Measurements from ENCODE around the gene ARHGEF7. TPM values are rescaled to one million over a fixed set of nuclear protein-coding genes. Genes with fewer than 3 reads are reported as not detected.

ARHGEF7 gene
- total RNA-seq, 1 donor from 2014 or later, result 56.2 TPM

- intact Hi-C loops (cut with micrococcal nuclease), result loop anchor here (10.0 kb wide), 2 partner anchors 56 to 146 kb away; no protein-coding TSS in a partner anchor
- peak; percentile 74 for DNase-seq
- ATAC-seq, result peak; percentile 77
Observed at GRCh38 chr13:111210544-111211469, 95.7 kb downstream of the ARHGEF7 start.

- intact Hi-C loops (cut with micrococcal nuclease), result loop anchor here (10.0 kb wide), 2 partner anchors 57 to 147 kb away; no protein-coding TSS in a partner anchor
- ATAC-seq (no peak), DNase-seq (no peak)
Observed at GRCh38 chr13:111211789-111212516, 96.8 kb downstream of the ARHGEF7 start.

DNA sequence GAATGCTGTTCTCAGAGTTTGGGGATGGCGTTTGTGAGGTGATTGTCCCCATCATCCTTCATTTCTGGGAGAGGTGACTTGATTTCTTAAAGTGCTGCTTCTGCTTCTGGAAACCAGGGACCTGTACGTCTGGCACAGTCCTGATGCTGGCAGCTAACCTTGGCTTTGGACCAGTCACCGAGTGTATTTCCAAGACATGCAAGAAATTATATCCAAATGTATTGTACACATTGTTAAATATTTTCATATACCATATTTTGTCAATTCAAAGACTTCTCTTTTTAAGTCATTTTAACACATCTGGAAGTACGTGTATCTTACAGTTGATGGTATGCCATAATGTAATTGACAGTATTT lies 97.4 kb downstream of the ARHGEF7 start:
- no peak for DNase-seq
- intact Hi-C loops (cut with micrococcal nuclease), result loop anchor here (10.0 kb wide), 2 partner anchors 58 to 148 kb away; no protein-coding TSS in a partner anchor

GRCh38 chr13:111213964-111214726 lies 99.0 kb downstream of the ARHGEF7 start:
- intact Hi-C loops (cut with micrococcal nuclease), result loop anchor here (10.0 kb wide), 2 partner anchors 59 to 149 kb away; no protein-coding TSS in a partner anchor
- no peak for DNase-seq
- no peak for ATAC-seq

More for the DNA sequence above, 97.4 kb downstream of the ARHGEF7 start:
- ATAC-seq, result no peak

- DNase-seq (peak; percentile 57), ATAC-seq (peak; percentile 45)
Observed at GRCh38 chr13:111215081-111216047, 100.3 kb downstream of the ARHGEF7 start.

DNA sequence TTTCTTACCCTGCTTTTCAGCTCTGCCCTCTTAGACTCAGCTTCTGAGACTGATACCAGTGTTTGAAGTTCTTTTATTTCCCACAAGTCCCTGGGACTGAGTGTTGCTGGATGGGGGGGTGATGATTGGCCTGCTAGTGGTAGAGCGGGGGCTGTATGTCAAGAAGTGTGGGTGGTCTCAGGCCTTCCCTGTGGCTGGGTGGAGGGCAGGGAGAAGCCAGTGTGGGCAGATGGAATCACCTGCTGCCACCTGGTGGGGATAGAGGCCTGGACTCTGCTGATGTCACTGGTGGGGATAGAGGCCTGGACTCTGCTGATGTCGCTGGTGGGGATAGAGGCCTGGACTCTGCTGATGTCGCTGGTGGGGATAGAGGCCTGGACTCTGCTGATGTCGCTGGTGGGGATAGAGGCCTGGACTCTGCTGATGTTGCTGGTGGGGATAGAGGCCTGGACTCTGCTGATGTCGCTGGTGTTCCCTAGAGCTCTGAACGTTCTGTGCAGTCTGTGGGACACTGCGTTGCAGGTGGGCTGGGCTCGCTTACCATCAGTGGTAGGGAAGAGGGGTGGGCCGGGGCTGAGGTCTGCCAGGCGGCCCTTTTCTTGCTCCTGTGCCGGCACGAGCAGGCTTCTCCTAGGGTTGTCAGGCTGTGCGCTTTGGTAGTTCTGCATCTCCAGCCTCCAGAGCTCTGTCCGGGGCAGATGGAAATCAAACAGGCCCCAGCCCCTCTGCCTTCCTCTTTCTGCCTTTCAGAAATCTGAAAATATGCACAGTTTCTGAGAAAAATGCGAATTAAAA lies 101.3 kb downstream of the ARHGEF7 start:
- intact Hi-C loops (cut with micrococcal nuclease), result loop anchor here (10.0 kb wide), 2 partner anchors 62 to 152 kb away; no protein-coding TSS in a partner anchor
- ATAC-seq, result peak; percentile 68
- peak; percentile 56 for DNase-seq

More at GRCh38 chr13:111215081-111216047, 100.3 kb downstream of the ARHGEF7 start:
- intact Hi-C loops (cut with micrococcal nuclease), result loop anchor here (10.0 kb wide), 2 partner anchors 61 to 151 kb away; no protein-coding TSS in a partner anchor

DNA sequence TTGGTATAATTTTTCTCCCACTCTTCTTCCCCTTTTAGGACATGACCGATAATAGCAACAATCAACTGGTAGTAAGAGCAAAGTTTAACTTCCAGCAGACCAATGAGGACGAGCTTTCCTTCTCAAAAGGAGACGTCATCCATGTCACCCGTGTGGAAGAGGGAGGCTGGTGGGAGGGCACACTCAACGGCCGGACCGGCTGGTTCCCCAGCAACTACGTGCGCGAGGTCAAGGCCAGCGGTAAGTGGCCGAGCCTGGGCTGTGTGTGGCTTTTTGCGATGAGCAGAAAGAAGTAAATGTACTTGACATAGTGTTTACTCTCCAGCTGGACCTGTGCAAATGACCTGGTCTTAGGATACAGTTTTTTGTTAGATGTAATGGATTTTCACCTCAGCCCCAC lies 102.5 kb downstream of the ARHGEF7 start:
- intact Hi-C loops (cut with micrococcal nuclease), result loop anchor here (10.0 kb wide), 2 partner anchors 63 to 153 kb away; no protein-coding TSS in a partner anchor
- no peak for DNase-seq
- no peak for ATAC-seq

- ATAC-seq (peak; percentile 73), DNase-seq (peak; percentile 62)
- intact Hi-C loops (cut with micrococcal nuclease), result loop anchor here (10.0 kb wide), 2 partner anchors 64 to 154 kb away; no protein-coding TSS in a partner anchor
Observed at GRCh38 chr13:111219280-111219679, 104.2 kb downstream of the ARHGEF7 start.

GRCh38 chr13:111219950-111220349 lies 104.8 kb downstream of the ARHGEF7 start:
- DNase-seq, result no peak
- peak; percentile 13 for ATAC-seq
- intact Hi-C loops (cut with micrococcal nuclease), result loop anchor here (10.0 kb wide), 2 partner anchors 65 to 155 kb away; no protein-coding TSS in a partner anchor

DNA sequence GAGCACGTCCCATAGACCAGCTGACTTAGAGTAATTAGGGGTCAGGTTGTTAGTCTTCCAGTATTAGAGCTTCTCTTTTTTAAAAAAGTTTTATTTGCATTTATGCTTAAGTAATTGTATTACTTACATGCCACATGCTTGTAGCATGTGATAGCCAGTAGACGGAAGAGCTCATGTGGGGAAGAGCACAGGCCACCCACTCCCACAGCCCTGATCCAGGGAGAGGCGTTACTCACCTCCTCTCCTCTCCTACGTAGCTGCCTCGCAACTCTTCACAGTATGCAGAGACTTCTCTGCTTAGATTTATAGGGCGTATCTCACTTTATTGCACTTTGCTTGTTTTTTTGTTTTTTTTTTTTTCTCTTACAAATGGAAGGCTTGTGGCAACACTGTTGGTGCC lies 110.1 kb downstream of the ARHGEF7 start:
- intact Hi-C loops (cut with micrococcal nuclease), result no loop called here
- DNase-seq (no peak), ATAC-seq (no peak)

- ATAC-seq (no peak), DNase-seq (no peak)
- intact Hi-C loops (cut with micrococcal nuclease), result no loop called here
Observed at GRCh38 chr13:111225810-111226546, 110.9 kb downstream of the ARHGEF7 start.

- intact Hi-C loops (cut with micrococcal nuclease), result no loop called here
- no peak for ATAC-seq
- DNase-seq, result no peak
Observed at GRCh38 chr13:111227405-111227804, 112.3 kb downstream of the ARHGEF7 start.

DNA sequence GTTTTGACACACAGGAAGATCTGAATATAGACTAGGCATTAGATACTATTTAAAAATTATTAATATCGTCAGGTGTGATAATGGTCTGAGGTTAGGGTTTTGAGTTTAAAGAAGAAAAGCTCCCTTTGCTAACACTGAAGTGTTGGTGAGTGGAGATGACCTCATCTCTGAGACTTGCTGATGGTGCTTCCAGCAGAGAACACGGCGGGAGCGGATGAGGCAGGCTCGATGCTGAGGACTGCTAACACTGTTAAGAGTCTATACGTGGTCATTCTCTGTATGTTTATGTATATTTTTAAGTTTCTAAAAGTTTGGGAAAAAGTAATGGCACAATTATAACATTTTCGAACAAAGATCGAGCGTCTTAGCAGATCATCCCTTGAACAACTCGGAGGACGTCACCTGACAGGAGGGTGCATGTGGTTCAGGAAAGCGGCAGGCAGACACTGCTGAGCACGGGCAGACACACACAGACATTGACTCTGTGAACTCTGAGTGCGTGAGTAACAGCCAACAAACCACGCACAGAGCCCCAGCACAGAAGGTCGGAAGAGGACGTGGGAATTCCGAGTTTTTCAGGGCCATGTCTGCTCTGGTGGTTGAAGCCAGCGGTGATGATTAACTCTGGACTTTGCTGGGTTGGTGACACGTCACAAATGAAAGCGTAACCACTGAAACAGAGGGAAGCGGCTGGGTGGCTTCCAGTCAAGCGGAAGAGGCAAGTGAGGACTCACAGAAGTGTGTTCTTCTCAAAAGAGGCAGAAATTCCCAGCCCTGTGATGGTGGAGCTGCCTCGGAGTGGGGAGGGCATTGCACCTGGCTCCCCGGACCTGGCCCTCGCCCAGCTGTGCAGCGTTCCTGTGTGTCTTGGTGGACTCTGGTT lies 113.4 kb downstream of the ARHGEF7 start:
- intact Hi-C loops (cut with micrococcal nuclease), result no loop called here
- no peak for DNase-seq
- ATAC-seq, result no peak

DNA sequence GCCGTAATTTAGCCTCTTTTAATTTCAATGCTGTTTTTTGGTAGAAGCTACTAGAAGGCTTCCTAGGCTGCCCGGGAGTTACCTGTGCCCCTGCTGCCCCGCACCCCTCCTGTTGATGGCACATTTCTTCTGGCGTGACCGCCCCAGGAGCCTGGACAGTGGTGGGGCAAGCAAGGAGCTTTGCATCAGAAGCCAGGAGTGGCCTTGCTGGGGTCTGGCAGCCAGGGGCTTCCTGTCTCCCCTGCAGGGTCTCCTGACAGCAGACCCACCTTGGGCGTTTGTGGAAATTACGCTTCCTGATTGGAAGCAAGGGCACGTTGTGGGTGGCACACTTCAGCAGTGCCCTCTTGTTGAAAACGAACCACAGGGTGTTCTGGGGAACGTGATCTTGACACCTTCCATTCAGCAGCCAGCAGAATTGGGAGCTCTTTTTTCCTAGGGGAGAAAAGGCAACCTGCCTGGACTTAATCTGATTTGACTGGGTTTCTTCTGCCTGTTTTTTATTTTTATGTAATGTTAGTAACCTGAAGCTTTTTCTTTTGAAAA lies 115.3 kb downstream of the ARHGEF7 start:
- intact Hi-C loops (cut with micrococcal nuclease), result no loop called here
- no peak for DNase-seq
- peak; percentile 34 for ATAC-seq

DNA sequence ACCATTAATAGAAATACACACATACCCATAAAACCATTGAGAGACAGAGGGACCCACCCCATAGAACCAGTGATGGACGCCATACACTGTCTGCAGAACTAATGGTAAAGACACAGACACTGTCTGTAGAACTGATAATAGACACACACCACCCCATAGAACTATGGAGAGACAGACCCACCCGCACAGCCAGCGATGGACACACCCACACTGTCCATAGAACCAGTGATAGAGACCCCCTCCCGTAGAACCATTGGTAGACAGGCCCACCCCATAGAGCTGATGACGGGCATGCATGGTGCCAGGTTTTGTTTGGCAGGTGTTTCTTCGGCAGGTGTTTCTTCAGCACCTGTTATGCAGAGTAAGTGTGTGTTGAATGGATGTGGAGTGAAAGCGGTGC lies 117.1 kb downstream of the ARHGEF7 start:
- ATAC-seq (no peak), DNase-seq (no peak)
- intact Hi-C loops (cut with micrococcal nuclease), result no loop called here

Measured in left ventricle myocardium superior (tissue), 1 donor.